ENCODE measurements around the gene LSR. TPM values are rescaled to one million over a fixed set of nuclear protein-coding genes. Genes with fewer than 3 reads are reported as not detected.

Gene LSR
- total RNA-seq, 1 donor from 2014 or later = 74.1 TPM

GRCh38 chr19:35222373-35223015 is 26.3 kb upstream of the LSR start:
- no peaks in the 10 kb centered on the region for H3K36me3 ChIP-seq
- H3K9me3 ChIP-seq = no peaks in the 10 kb centered on the region
- H3K4me3 ChIP-seq = no peak overlapping the region
- H3K4me1 ChIP-seq = peaks cover 25% of the 10 kb centered on the region
- H3K27me3 ChIP-seq (ENCODE audit: low read depth) = no peaks in the 10 kb centered on the region
- ATAC-seq = no peak
- no peak for TF ChIP-seq CTCF (IDR thresholded peaks at IDR 0.05)
- intact Hi-C loops (cut with DNase I) = no loop called here
- H3K27ac ChIP-seq = no peak overlapping the region
- no peak for DNase-seq

- ATAC-seq (peak in 1 of 2 donors; percentile 5), DNase-seq (no peak)
- Histone ChIP-seq H3K27ac (no peak overlapping the region), H3K4me1 (peaks cover 25% of the 10 kb centered on the region), H3K4me3 (no peak overlapping the region), H3K36me3 (no peaks in the 10 kb centered on the region), H3K9me3 (no peaks in the 10 kb centered on the region), H3K27me3 (ENCODE audit: low read depth) (no peaks in the 10 kb centered on the region)
- intact Hi-C loops (cut with DNase I) = no loop called here
- no peak for TF ChIP-seq CTCF (IDR thresholded peaks at IDR 0.05)
Observed at GRCh38 chr19:35223084-35223790, 25.6 kb upstream of the LSR start.

- no peak for TF ChIP-seq CTCF (IDR thresholded peaks at IDR 0.05)
- ATAC-seq (peak in 1 of 2 donors; percentile 20), DNase-seq (no peak)
- Histone ChIP-seq H3K4me1 (peaks cover 25% of the 10 kb centered on the region), H3K4me3 (no peak overlapping the region), H3K27ac (peak overlapping the region; percentile 41), H3K9me3 (no peaks in the 10 kb centered on the region), H3K36me3 (no peaks in the 10 kb centered on the region), H3K27me3 (ENCODE audit: low read depth) (no peaks in the 10 kb centered on the region)
- intact Hi-C loops (cut with DNase I) = no loop called here
Observed at GRCh38 chr19:35223862-35224505, 24.8 kb upstream of the LSR start.

- Histone ChIP-seq H3K36me3 (no peaks in the 10 kb centered on the region), H3K4me3 (no peak overlapping the region), H3K9me3 (no peaks in the 10 kb centered on the region), H3K27ac (no peak overlapping the region), H3K4me1 (peaks cover 25% of the 10 kb centered on the region), H3K27me3 (ENCODE audit: low read depth) (no peaks in the 10 kb centered on the region)
- DNase-seq (peak; percentile 60), ATAC-seq (peak; percentile 76 to 81)
- TF ChIP-seq CTCF (IDR thresholded peaks at IDR 0.05) = no peak
- intact Hi-C loops (cut with DNase I) = no loop called here
Observed at GRCh38 chr19:35224681-35225571, 23.9 kb upstream of the LSR start.

- Histone ChIP-seq H3K27ac (no peak overlapping the region), H3K36me3 (no peaks in the 10 kb centered on the region), H3K4me1 (peaks cover 20% of the 10 kb centered on the region), H3K4me3 (no peak overlapping the region), H3K27me3 (ENCODE audit: low read depth) (no peaks in the 10 kb centered on the region), H3K9me3 (no peaks in the 10 kb centered on the region)
- DNase-seq (no peak), ATAC-seq (no peak)
- intact Hi-C loops (cut with DNase I) = no loop called here
- no peak for TF ChIP-seq CTCF (IDR thresholded peaks at IDR 0.05)
Observed at GRCh38 chr19:35225951-35226350, 22.9 kb upstream of the LSR start.
